ENCODE data around the gene SERINC3. TPM values are rescaled to one million over a fixed set of nuclear protein-coding genes. Genes with fewer than 3 reads are reported as not detected.
A peak's percentile ranks its signal among the peaks of the same experiment; 100 is the strongest.
"Not testable (repeated sequence)": the region's sequence is repeated elsewhere in the genome, so short reads cannot be mapped to it uniquely, and the experiment has no call there.

SERINC3 gene
- 69.2 TPM for polyA plus RNA-seq
- long read RNA-seq, donor 1, full-length matches to known transcripts = 16 of 21 reads
- long read RNA-seq, donor 1, partial matches to known transcripts = 5 of 21 reads
- long read RNA-seq, donor 1, other reads (novel, unspliced or antisense) = 0 of 21 reads
- long read RNA-seq, donor 2, full-length matches to known transcripts = 28 of 40 reads
- long read RNA-seq, donor 2, partial matches to known transcripts = 12 of 40 reads
- long read RNA-seq, donor 2, other reads (novel, unspliced or antisense) = 0 of 40 reads
- long read RNA-seq, donor 3, full-length matches to known transcripts = 42 of 79 reads
- long read RNA-seq, donor 3, partial matches to known transcripts = 37 of 79 reads
- long read RNA-seq, donor 3, other reads (novel, unspliced or antisense) = 0 of 79 reads
- long read RNA-seq, donor 4, full-length matches to known transcripts = 3 of 3 reads
- long read RNA-seq, donor 4, partial matches to known transcripts = 0 of 3 reads
- long read RNA-seq, donor 4, other reads (novel, unspliced or antisense) = 0 of 3 reads
- long read RNA-seq, donor 5, full-length matches to known transcripts = 20 of 20 reads
- long read RNA-seq, donor 5, partial matches to known transcripts = 0 of 20 reads
- long read RNA-seq, donor 5, other reads (novel, unspliced or antisense) = 0 of 20 reads
- long read RNA-seq, donor 6, full-length matches to known transcripts = 21 of 32 reads
- long read RNA-seq, donor 6, partial matches to known transcripts = 11 of 32 reads
- long read RNA-seq, donor 6, other reads (novel, unspliced or antisense) = 0 of 32 reads
- long read RNA-seq, donor 7, full-length matches to known transcripts = 10 of 15 reads
- long read RNA-seq, donor 7, partial matches to known transcripts = 5 of 15 reads
- long read RNA-seq, donor 7, other reads (novel, unspliced or antisense) = 0 of 15 reads
- long read RNA-seq, donor 8, full-length matches to known transcripts = 27 of 61 reads
- long read RNA-seq, donor 8, partial matches to known transcripts = 34 of 61 reads
- long read RNA-seq, donor 8, other reads (novel, unspliced or antisense) = 0 of 61 reads
- long read RNA-seq, donor 9, full-length matches to known transcripts = 27 of 36 reads
- long read RNA-seq, donor 9, partial matches to known transcripts = 9 of 36 reads
- long read RNA-seq, donor 9, other reads (novel, unspliced or antisense) = 0 of 36 reads
- long read RNA-seq, donor 10, full-length matches to known transcripts = 40 of 45 reads
- long read RNA-seq, donor 10, partial matches to known transcripts = 5 of 45 reads
- long read RNA-seq, donor 10, other reads (novel, unspliced or antisense) = 0 of 45 reads
- long read RNA-seq, donor 11, full-length matches to known transcripts = 26 of 26 reads
- long read RNA-seq, donor 11, partial matches to known transcripts = 0 of 26 reads
- long read RNA-seq, donor 11, other reads (novel, unspliced or antisense) = 0 of 26 reads

- Histone ChIP-seq H3K27ac (ENCODE audit: low read length) (peak within 1 kb of the TSS; percentile 96), H3K36me3 (ENCODE audit: control insufficient read depth, insufficient read depth, low read length) (no peaks in the 10 kb centered on the region), H3K27me3 (ENCODE audit: control insufficient read depth, insufficient read depth, low read length) (peaks cover 3% of the 10 kb centered on the region), H3K4me1 (ENCODE audit: control insufficient read depth, insufficient read depth, low read length) (peaks cover 9% of the 10 kb centered on the region), H3K9me3 (ENCODE audit: control insufficient read depth, low read depth, low read length) (no peaks in the 10 kb centered on the region), H3K4me3 (ENCODE audit: low read length) (peak within 1 kb of the TSS; percentile 97)
- no CpG with 5 or more reads among the region's 49 CpGs for WGBS (ENCODE audit: insufficient coverage, low lambda C conversion rate)
- DNase-seq = peak; percentile 96 to 98
These were observed at the start of gene SERINC3 for GRCh38 chr20:44521484-44522481. SERINC3 (minus strand) TSS chr20:44522070; CDS start chr20:44521951, 119 bp downstream.

- 25% methylated on average over 1 of the region's 6 CpGs for WGBS (ENCODE audit: insufficient coverage, low lambda C conversion rate)
- no peak for DNase-seq
- no peaks in the 10 kb centered on the region for H3K36me3 ChIP-seq (ENCODE audit: control insufficient read depth, insufficient read depth, low read length)
- H3K4me1 ChIP-seq (ENCODE audit: control insufficient read depth, insufficient read depth, low read length) = no peaks in the 10 kb centered on the region
- H3K9me3 ChIP-seq (ENCODE audit: control insufficient read depth, low read depth, low read length) = no peaks in the 10 kb centered on the region
- no peak overlapping the region for H3K27ac ChIP-seq (ENCODE audit: low read length)
- no peaks in the 10 kb centered on the region for H3K27me3 ChIP-seq (ENCODE audit: control insufficient read depth, insufficient read depth, low read length)
- no peak overlapping the region for H3K4me3 ChIP-seq (ENCODE audit: low read length)
These were observed 49.6 kb upstream of the SERINC3 start for GRCh38 chr20:44571362-44571988.

GRCh38 chr20:44570367-44570766 lies 48.5 kb upstream of the SERINC3 start:
- Histone ChIP-seq H3K27ac (ENCODE audit: low read length) (no peak overlapping the region), H3K9me3 (ENCODE audit: control insufficient read depth, low read depth, low read length) (no peaks in the 10 kb centered on the region), H3K4me3 (ENCODE audit: low read length) (no peak overlapping the region), H3K36me3 (ENCODE audit: control insufficient read depth, insufficient read depth, low read length) (no peaks in the 10 kb centered on the region), H3K4me1 (ENCODE audit: control insufficient read depth, insufficient read depth, low read length) (no peaks in the 10 kb centered on the region), H3K27me3 (ENCODE audit: control insufficient read depth, insufficient read depth, low read length) (no peaks in the 10 kb centered on the region)
- no CpG with 5 or more reads among the region's 1 CpG for WGBS (ENCODE audit: insufficient coverage, low lambda C conversion rate)
- DNase-seq = no peak

- Histone ChIP-seq H3K4me3 (ENCODE audit: low read length) (no peak overlapping the region), H3K36me3 (ENCODE audit: control insufficient read depth, insufficient read depth, low read length) (no peaks in the 10 kb centered on the region), H3K27ac (ENCODE audit: low read length) (no peak overlapping the region), H3K27me3 (ENCODE audit: control insufficient read depth, insufficient read depth, low read length) (no peaks in the 10 kb centered on the region), H3K9me3 (ENCODE audit: control insufficient read depth, low read depth, low read length) (no peaks in the 10 kb centered on the region), H3K4me1 (ENCODE audit: control insufficient read depth, insufficient read depth, low read length) (no peaks in the 10 kb centered on the region)
- DNase-seq = no peak
These were observed 44.9 kb upstream of the SERINC3 start for GRCh38 chr20:44566811-44567210.

GRCh38 chr20:44566018-44566417 lies 44.1 kb upstream of the SERINC3 start:
- DNase-seq = no peak
- Histone ChIP-seq H3K4me3 (ENCODE audit: low read length) (no peak overlapping the region), H3K36me3 (ENCODE audit: control insufficient read depth, insufficient read depth, low read length) (no peaks in the 10 kb centered on the region), H3K4me1 (ENCODE audit: control insufficient read depth, insufficient read depth, low read length) (no peaks in the 10 kb centered on the region), H3K27me3 (ENCODE audit: control insufficient read depth, insufficient read depth, low read length) (no peaks in the 10 kb centered on the region), H3K9me3 (ENCODE audit: control insufficient read depth, low read depth, low read length) (no peaks in the 10 kb centered on the region), H3K27ac (ENCODE audit: low read length) (no peak overlapping the region)
- 100% methylated on average over 1 of the region's 3 CpGs for WGBS (ENCODE audit: insufficient coverage, low lambda C conversion rate)

- Histone ChIP-seq H3K27ac (ENCODE audit: low read length) (no peak overlapping the region), H3K27me3 (ENCODE audit: control insufficient read depth, insufficient read depth, low read length) (no peaks in the 10 kb centered on the region), H3K9me3 (ENCODE audit: control insufficient read depth, low read depth, low read length) (no peaks in the 10 kb centered on the region), H3K4me1 (ENCODE audit: control insufficient read depth, insufficient read depth, low read length) (no peaks in the 10 kb centered on the region), H3K4me3 (ENCODE audit: low read length) (no peak overlapping the region), H3K36me3 (ENCODE audit: control insufficient read depth, insufficient read depth, low read length) (no peaks in the 10 kb centered on the region)
- no peak for DNase-seq
These were observed 40.0 kb upstream of the SERINC3 start for GRCh38 chr20:44561876-44562275.

- H3K27me3 ChIP-seq (ENCODE audit: control insufficient read depth, insufficient read depth, low read length); H3K27ac ChIP-seq (ENCODE audit: low read length); H3K4me1 ChIP-seq (ENCODE audit: control insufficient read depth, insufficient read depth, low read length); H3K36me3 ChIP-seq (ENCODE audit: control insufficient read depth, insufficient read depth, low read length); H3K9me3 ChIP-seq (ENCODE audit: control insufficient read depth, low read depth, low read length); H3K4me3 ChIP-seq (ENCODE audit: low read length); DNase-seq: not testable (repeated sequence)
- 100% methylated on average over 2 of the region's 6 CpGs for WGBS (ENCODE audit: insufficient coverage, low lambda C conversion rate)
These were observed 38.9 kb upstream of the SERINC3 start for GRCh38 chr20:44560818-44561217.

- no peak for DNase-seq
- 100% methylated on average over 1 of the region's 2 CpGs for WGBS (ENCODE audit: insufficient coverage, low lambda C conversion rate)
These were observed 38.4 kb upstream of the SERINC3 start for GRCh38 chr20:44560229-44560628.

GRCh38 chr20:44559302-44559701 lies 37.4 kb upstream of the SERINC3 start:
- no peak for DNase-seq
- Histone ChIP-seq H3K9me3 (ENCODE audit: control insufficient read depth, low read depth, low read length) (no peaks in the 10 kb centered on the region), H3K27ac (ENCODE audit: low read length) (no peak overlapping the region), H3K36me3 (ENCODE audit: control insufficient read depth, insufficient read depth, low read length) (no peaks in the 10 kb centered on the region), H3K27me3 (ENCODE audit: control insufficient read depth, insufficient read depth, low read length) (no peaks in the 10 kb centered on the region), H3K4me3 (ENCODE audit: low read length) (no peak overlapping the region), H3K4me1 (ENCODE audit: control insufficient read depth, insufficient read depth, low read length) (no peaks in the 10 kb centered on the region)

More at GRCh38 chr20:44560229-44560628, 38.4 kb upstream of the SERINC3 start:
- H3K27me3 ChIP-seq (ENCODE audit: control insufficient read depth, insufficient read depth, low read length) = no peaks in the 10 kb centered on the region
- no peak overlapping the region for H3K27ac ChIP-seq (ENCODE audit: low read length)
- H3K4me3 ChIP-seq (ENCODE audit: low read length) = no peak overlapping the region
- H3K9me3 ChIP-seq (ENCODE audit: control insufficient read depth, low read depth, low read length) = no peaks in the 10 kb centered on the region
- no peaks in the 10 kb centered on the region for H3K36me3 ChIP-seq (ENCODE audit: control insufficient read depth, insufficient read depth, low read length)
- no peaks in the 10 kb centered on the region for H3K4me1 ChIP-seq (ENCODE audit: control insufficient read depth, insufficient read depth, low read length)
